Astrocyte (in vitro differentiated cells and primary cell): ENCODE data around the gene PTPRO. TPM values are rescaled to one million over a fixed set of nuclear protein-coding genes. Genes with fewer than 3 reads are reported as not detected.

Source experiments
- DNase-seq: peaks from one replicate; pipeline ENCODE4 v3.0.0-alpha.2; 2010; ENCODE audit warnings: low read depth
- FAIRE-seq: peaks from 2 replicates; lab custom pipeline; 2011; peaks lifted over from hg19 to GRCh38; lab: Jason Lieb, UNC
- H2AFZ ChIP-seq: 2 replicates; pipeline ENCODE4 v1.6.0; 2012; ENCODE audit warnings: low read depth, low read length, inconsistent platforms
- H3K27ac ChIP-seq: 2 replicates; pipeline ENCODE4 v1.5.1; 2011; ENCODE audit warnings: low read depth, low read length, inconsistent platforms
- H3K27me3 ChIP-seq: 2 replicates; pipeline ENCODE4 v1.6.0; 2011; ENCODE audit warnings: low read length, inconsistent platforms; ENCODE audit not compliant: insufficient read depth
- H3K36me3 ChIP-seq: 2 replicates; pipeline ENCODE4 v1.5.1; 2011; ENCODE audit warnings: low read length, inconsistent platforms; ENCODE audit not compliant: insufficient read depth
- H3K4me1 ChIP-seq: 2 replicates; pipeline ENCODE4 v1.5.1; 2011; ENCODE audit warnings: low read length, inconsistent platforms; ENCODE audit not compliant: insufficient read depth
- H3K4me2 ChIP-seq: 2 replicates; pipeline ENCODE4 v1.6.0; 2012; ENCODE audit warnings: low read length, inconsistent platforms
- H3K4me3 ChIP-seq: 2 replicates; pipeline ENCODE4 v1.5.1; 2011; ENCODE audit warnings: low read depth, mild to moderate bottlenecking, low read length, inconsistent platforms; ENCODE audit not compliant: insufficient read depth
- H3K79me2 ChIP-seq: 2 replicates; pipeline ENCODE4 v1.6.0; 2012; ENCODE audit warnings: mild to moderate bottlenecking, low read length, inconsistent platforms; ENCODE audit not compliant: insufficient read depth
- H3K9ac ChIP-seq: 2 replicates; pipeline ENCODE4 v1.6.0; 2012; ENCODE audit warnings: mild to moderate bottlenecking, low read length, inconsistent platforms
- H3K9me3 ChIP-seq: 2 replicates; pipeline ENCODE4 v1.5.1; 2012; ENCODE audit warnings: low read depth, mild to moderate bottlenecking, low read length, inconsistent platforms; ENCODE audit not compliant: insufficient read depth
- H4K20me1 ChIP-seq: 2 replicates; pipeline ENCODE4 v1.6.0; 2012; ENCODE audit warnings: low read length, inconsistent platforms; ENCODE audit not compliant: insufficient read depth
- H3K27ac Mint-ChIP-seq: one replicate; pipeline ENCODE4 v1.8.0; 2021; ENCODE audit warnings: mild to moderate bottlenecking, mixed read lengths; ENCODE audit not compliant: unreplicated experiment
- H3K27me3 Mint-ChIP-seq: one replicate; pipeline ENCODE4 v1.8.0; 2021; ENCODE audit warnings: low read depth, mixed read lengths; ENCODE audit not compliant: unreplicated experiment
- H3K36me3 Mint-ChIP-seq: one replicate; pipeline ENCODE4 v1.8.0; 2021; ENCODE audit warnings: low read depth, mixed read lengths; ENCODE audit not compliant: unreplicated experiment
- H3K4me1 Mint-ChIP-seq: one replicate; pipeline ENCODE4 v1.8.0; 2021; ENCODE audit warnings: low read depth, mixed read lengths; ENCODE audit not compliant: unreplicated experiment
- H3K4me3 Mint-ChIP-seq: one replicate; pipeline ENCODE4 v1.8.0; 2021; ENCODE audit warnings: mild to moderate bottlenecking, moderate library complexity, mixed read lengths; ENCODE audit not compliant: unreplicated experiment
- H3K9me3 Mint-ChIP-seq: one replicate; pipeline ENCODE4 v1.8.0; 2021; ENCODE audit warnings: mild to moderate bottlenecking, mixed read lengths; ENCODE audit not compliant: unreplicated experiment
- EZH2 ChIP-seq: IDR thresholded peaks from 2 replicates; pipeline ENCODE4 v1.6.1; 2012; ENCODE audit warnings: mild to moderate bottlenecking, low read length, inconsistent platforms; ENCODE audit not compliant: insufficient read depth
- total RNA-seq: library from RNA; stranded (reverse); gene quantifications from 2 replicates; pipeline ENCODE4 v1.2.1, GENCODE V29; 2021
- TF ChIP-seq, protein P1 (sequence below): IDR thresholded peaks from 2 replicates; pipeline ENCODE4 v1.5.1; 2011; ENCODE audit warnings: low read depth, mild to moderate bottlenecking, inconsistent platforms, low read length, moderate library complexity; ENCODE audit not compliant: insufficient read depth

PTPRO gene
- total RNA-seq, 1 donor from 2014 or later: 0.39 TPM

DNA sequence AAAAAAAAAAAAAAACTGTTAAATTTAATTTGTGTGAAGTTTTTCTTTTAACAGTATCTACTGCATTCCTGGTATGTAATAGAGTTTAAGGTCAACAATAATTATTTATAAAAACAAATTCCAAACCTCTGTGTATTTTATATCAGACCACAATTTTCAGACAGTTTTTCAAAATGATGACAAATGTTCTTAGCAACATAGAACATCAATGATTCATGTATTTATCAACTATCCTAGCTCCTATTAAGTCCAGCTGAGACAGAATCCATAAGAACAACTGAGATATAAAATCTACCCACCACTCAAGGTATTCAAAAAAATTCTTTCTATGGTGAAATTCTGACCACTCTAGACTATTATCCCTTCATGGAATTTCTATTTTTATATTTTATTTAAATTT lies 322.4 kb downstream of the PTPRO start:
- Histone ChIP-seq H3K27ac (peak overlapping the region; percentile 70), H3K4me3 (no peak overlapping the region), H3K4me1 (peaks cover 5% of the 10 kb centered on the region), H3K27me3 (no peaks in the 10 kb centered on the region), H2AFZ (no peak overlapping the region), H3K36me3 (peaks cover 16% of the 10 kb centered on the region), H3K79me2 (no peaks in the 10 kb centered on the region), H3K9me3 (no peaks in the 10 kb centered on the region), H4K20me1 (no peaks in the 10 kb centered on the region), H3K9ac (no peak overlapping the region), H3K4me2 (no peak overlapping the region)
- Mint-ChIP-seq H3K27me3 (no peaks in the 10 kb centered on the region), H3K27ac (no peak overlapping the region), H3K4me3 (no peak overlapping the region), H3K9me3 (no peaks in the 10 kb centered on the region), H3K36me3 (peaks cover 21% of the 10 kb centered on the region), H3K4me1 (no peaks in the 10 kb centered on the region)
- DNase-seq (peak; percentile 53), FAIRE-seq (peak; percentile 26)
- TF ChIP-seq, protein P1, sequence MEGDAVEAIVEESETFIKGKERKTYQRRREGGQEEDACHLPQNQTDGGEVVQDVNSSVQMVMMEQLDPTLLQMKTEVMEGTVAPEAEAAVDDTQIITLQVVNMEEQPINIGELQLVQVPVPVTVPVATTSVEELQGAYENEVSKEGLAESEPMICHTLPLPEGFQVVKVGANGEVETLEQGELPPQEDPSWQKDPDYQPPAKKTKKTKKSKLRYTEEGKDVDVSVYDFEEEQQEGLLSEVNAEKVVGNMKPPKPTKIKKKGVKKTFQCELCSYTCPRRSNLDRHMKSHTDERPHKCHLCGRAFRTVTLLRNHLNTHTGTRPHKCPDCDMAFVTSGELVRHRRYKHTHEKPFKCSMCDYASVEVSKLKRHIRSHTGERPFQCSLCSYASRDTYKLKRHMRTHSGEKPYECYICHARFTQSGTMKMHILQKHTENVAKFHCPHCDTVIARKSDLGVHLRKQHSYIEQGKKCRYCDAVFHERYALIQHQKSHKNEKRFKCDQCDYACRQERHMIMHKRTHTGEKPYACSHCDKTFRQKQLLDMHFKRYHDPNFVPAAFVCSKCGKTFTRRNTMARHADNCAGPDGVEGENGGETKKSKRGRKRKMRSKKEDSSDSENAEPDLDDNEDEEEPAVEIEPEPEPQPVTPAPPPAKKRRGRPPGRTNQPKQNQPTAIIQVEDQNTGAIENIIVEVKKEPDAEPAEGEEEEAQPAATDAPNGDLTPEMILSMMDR: no peak
- TF ChIP-seq EZH2: no peak

DNA sequence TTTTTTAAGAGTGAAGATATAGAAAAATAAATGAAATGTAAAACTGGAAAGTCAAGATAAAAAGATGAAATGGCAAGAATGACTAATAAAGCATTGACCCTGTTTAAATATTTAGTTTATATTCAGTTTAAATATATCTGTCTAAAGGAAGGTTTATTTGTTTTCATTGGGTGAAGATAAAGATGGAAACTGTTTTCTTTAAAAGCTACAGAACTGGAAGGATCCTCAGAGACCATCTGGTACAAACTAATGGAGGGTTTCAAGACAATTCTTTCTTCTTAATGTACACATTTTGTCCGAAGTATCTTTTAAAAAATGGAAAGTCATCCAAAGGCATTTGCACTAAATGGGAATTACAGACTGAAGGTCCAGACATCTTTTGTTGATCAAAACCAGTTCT lies 324.3 kb downstream of the PTPRO start:
- DNase-seq (no peak), FAIRE-seq (no peak)
- no peaks in the 10 kb centered on the region for H3K27me3 Mint-ChIP-seq
- peaks cover 5% of the 10 kb centered on the region for H3K4me1 ChIP-seq
- no peak overlapping the region for H3K4me3 ChIP-seq
- peaks cover 12% of the 10 kb centered on the region for H3K36me3 Mint-ChIP-seq
- no peaks in the 10 kb centered on the region for H4K20me1 ChIP-seq
- no peak overlapping the region for H2AFZ ChIP-seq
- H3K36me3 ChIP-seq: peaks cover 12% of the 10 kb centered on the region
- no peaks in the 10 kb centered on the region for H3K27me3 ChIP-seq
- no peaks in the 10 kb centered on the region for H3K79me2 ChIP-seq
- no peaks in the 10 kb centered on the region for H3K9me3 ChIP-seq
- no peak for TF ChIP-seq EZH2
- TF ChIP-seq, protein P1: no peak
- H3K27ac Mint-ChIP-seq: no peak overlapping the region
- no peak overlapping the region for H3K4me3 Mint-ChIP-seq
- H3K4me2 ChIP-seq: no peak overlapping the region
- no peak overlapping the region for H3K9ac ChIP-seq
- H3K4me1 Mint-ChIP-seq: no peaks in the 10 kb centered on the region
- H3K9me3 Mint-ChIP-seq: no peaks in the 10 kb centered on the region
- H3K27ac ChIP-seq: peak overlapping the region; percentile 39

Other genes with a start within 250 kb of the PTPRO start
- 0.14 TPM in 1 of 2 replicates, not detected in the other for gene RERG, start 101.1 kb upstream of the PTPRO start, total RNA-seq